ENCODE measurements around the gene SSX4. TPM values are rescaled to one million over a fixed set of nuclear protein-coding genes. Genes with fewer than 3 reads are reported as not detected.

Gene SSX4
- total RNA-seq, 1 experiment from 2014 or later, result 0.17 TPM

Other genes with a start within 250 kb of the SSX4 start
- gene SSX5, start 186.7 kb upstream of the SSX4 start, total RNA-seq (2021), result not detected in 3 replicates
- 0.34 TPM in 1 of 3 replicates, not detected in the others for gene SSX1, start 128.1 kb upstream of the SSX4 start, total RNA-seq (2021)
- 0.25 TPM in 1 of 3 replicates, not detected in the others for gene SSX3, start 26.8 kb upstream of the SSX4 start, total RNA-seq (2021)
- gene SSX4B, start 28.4 kb downstream of the SSX4 start, total RNA-seq (2021), result 0.17 TPM in 1 of 3 replicates, not detected in the others
- 30.9 to 50.6 TPM (median 34.6 TPM) in 3 replicates for gene SLC38A5, start 86.7 kb downstream of the SSX4 start, total RNA-seq (2021)
- gene FTSJ1, start 92.7 kb downstream of the SSX4 start, total RNA-seq (2021), result 50.2 to 54.5 TPM (median 53.9 TPM) in 3 replicates
- gene PORCN, start 125.5 kb downstream of the SSX4 start, total RNA-seq (2021), result 16.4 to 19.7 TPM (median 16.9 TPM) in 3 replicates
- 129 to 145 TPM (median 138 TPM) in 3 replicates for gene EBP, start 138.3 kb downstream of the SSX4 start, total RNA-seq (2021)
- gene TBC1D25, start 156.2 kb downstream of the SSX4 start, total RNA-seq (2021), result 7.5 to 10.2 TPM (median 9.9 TPM) in 3 replicates
- gene RBM3, start 190.9 kb downstream of the SSX4 start, total RNA-seq (2021), result 97.7 to 148 TPM (median 99.6 TPM) in 3 replicates
- gene WDR13, start 214.0 kb downstream of the SSX4 start, total RNA-seq (2021), result 28.0 to 37.4 TPM (median 30.4 TPM) in 3 replicates